ENCODE results near the gene TNFSF13B.

DNA sequence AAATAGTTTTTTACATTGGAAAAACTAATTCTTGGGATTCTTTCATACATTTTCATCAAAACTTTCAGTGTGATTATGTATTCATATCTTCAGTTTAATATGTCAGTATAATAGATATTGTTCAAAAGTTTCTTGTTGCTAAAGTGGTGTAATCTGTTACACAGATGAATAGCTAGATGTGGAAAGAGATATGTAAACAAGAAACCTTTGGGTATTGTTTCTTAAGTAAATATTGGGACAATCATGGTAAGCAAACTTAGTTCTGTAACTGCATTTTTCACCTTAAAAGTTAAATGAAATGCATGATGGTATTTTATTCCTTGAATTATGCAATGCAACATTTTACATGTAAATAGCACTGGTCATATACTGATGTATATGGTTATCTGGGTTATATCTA lies 39.1 kb upstream of the TNFSF13B start:
- TF ChIP-seq CTCF (IDR thresholded peaks at IDR 0.05): no peak
- no peak for TF ChIP-seq POLR2A (IDR thresholded peaks at IDR 0.05)
- no peak for TF ChIP-seq POLR2AphosphoS5 (IDR thresholded peaks at IDR 0.05)

Data from sigmoid colon (tissue), 4 donors.